H1 (cell line): ENCODE measurements around the gene MED12L. TPM values are rescaled to one million over a fixed set of nuclear protein-coding genes. Genes with fewer than 3 reads are reported as not detected.

Experiments used
- CTCF ChIA-PET: fragments of 300-600 bp; sonication (Branson Sonifier 250); formaldehyde crosslinking; loops from one replicate; lab custom pipeline; 2021; ENCODE audit not compliant: partially characterized antibody; lab: Charles Lee
- POLR2A ChIA-PET: fragments of 300-600 bp; sonication (Branson Sonifier 250); formaldehyde crosslinking; loops from one replicate; lab custom pipeline; 2021; ENCODE audit warnings: inconsistent platforms; ENCODE audit not compliant: partially characterized antibody; lab: Charles Lee
- DNase-seq, 2 experiments: peaks; one replicate each; pipeline versions ENCODE4 v3.0.0 to v3.0.0-alpha.2; 2010 to 2022; ENCODE audit warnings: low spot score in 2 of 2, low read depth in 1 of 2, mixed read lengths in 1 of 2
- FAIRE-seq: peaks from 2 replicates; lab custom pipeline; 2011; peaks lifted over from hg19 to GRCh38; lab: Jason Lieb, UNC
- H2AFZ ChIP-seq: 2 replicates; pipeline ENCODE4 v1.8.1; 2012; ENCODE audit warnings: low read length, inconsistent platforms
- H2AK5ac ChIP-seq: 2 replicates; pipeline ENCODE4 v1.6.1; 2013; ENCODE audit warnings: low read depth, low read length
- H2BK120ac ChIP-seq: replicated peaks from 2 replicates; pipeline ENCODE3; 2013; ENCODE audit warnings: low read depth, low read length, inconsistent platforms
- H2BK12ac ChIP-seq: 2 replicates; pipeline ENCODE4 v1.6.1; 2013; ENCODE audit warnings: low read depth, low read length
- H2BK15ac ChIP-seq: 2 replicates; pipeline ENCODE4 v1.6.1; 2013; ENCODE audit warnings: low read length
- H2BK20ac ChIP-seq: 2 replicates; pipeline ENCODE4 v1.6.1; 2013; ENCODE audit warnings: low read length
- H2BK5ac ChIP-seq: 2 replicates; pipeline ENCODE4 v1.6.1; 2013; ENCODE audit warnings: low read depth, low read length
- H3K14ac ChIP-seq: 2 replicates; pipeline ENCODE4 v1.6.1; 2013; ENCODE audit warnings: inconsistent platforms; ENCODE audit not compliant: insufficient read length
- H3K18ac ChIP-seq: 2 replicates; pipeline ENCODE4 v1.6.1; 2013; ENCODE audit warnings: low read length; ENCODE audit errors: extremely low read depth
- H3K23ac ChIP-seq: 2 replicates; pipeline ENCODE4 v1.6.1; 2013; ENCODE audit warnings: inconsistent platforms; ENCODE audit not compliant: insufficient read length
- H3K23me2 ChIP-seq: 2 replicates; pipeline ENCODE4 v1.6.1; 2013; ENCODE audit warnings: low read depth, low read length
- H3K27ac ChIP-seq: 2 replicates; pipeline ENCODE4 v1.6.1; 2011; ENCODE audit warnings: low read depth, low read length, inconsistent platforms
- H3K27me3 ChIP-seq, 4 experiments: replicated peaks in 1 of 4; 1 replicate in 1 of 4; 2 replicates in 3 of 4; pipeline versions ENCODE4 v1.6.1 to v1.8.1; 2011 to 2013; ENCODE audit warnings: low read length in 3 of 4, mild to moderate bottlenecking in 3 of 4, inconsistent platforms in 2 of 4, mixed read lengths in 2 of 4, moderate library complexity in 1 of 4; ENCODE audit not compliant: control insufficient read depth in 3 of 4, insufficient read depth in 3 of 4; ENCODE audit errors: extremely low read depth in 1 of 4
- H3K36me3 ChIP-seq, 4 experiments: 2 replicates each; pipeline versions ENCODE4 v1.6.1 to v1.8.1; 2011 to 2013; ENCODE audit warnings: mild to moderate bottlenecking in 4 of 4, low read length in 3 of 4, moderate library complexity in 2 of 4, control low read depth in 1 of 4, inconsistent platforms in 1 of 4; ENCODE audit not compliant: insufficient read depth in 4 of 4, control insufficient read depth in 2 of 4
- H3K4ac ChIP-seq: replicated peaks from 2 replicates; pipeline ENCODE3; 2013; ENCODE audit warnings: low read length, low read depth, mixed read lengths, inconsistent platforms; ENCODE audit not compliant: insufficient read length
- H3K4me1 ChIP-seq, 4 experiments: replicated peaks in 1 of 4; 1 replicate in 1 of 4; 2 replicates in 3 of 4; pipeline versions ENCODE4 v1.6.1 to v1.8.1; 2011 to 2013; ENCODE audit warnings: low read length in 3 of 4, inconsistent platforms in 2 of 4, mixed read lengths in 1 of 4; ENCODE audit not compliant: insufficient read depth in 4 of 4, control insufficient read depth in 3 of 4
- H3K4me2 ChIP-seq, 2 experiments: 2 replicates each; pipeline versions ENCODE4 v1.6.1 to v1.8.1; 2011 to 2013; ENCODE audit warnings: low read depth in 2 of 2, low read length in 2 of 2, control low read depth in 1 of 2, inconsistent platforms in 1 of 2, mild to moderate bottlenecking in 1 of 2; ENCODE audit not compliant: insufficient read depth in 1 of 2
- H3K4me3 ChIP-seq, 4 experiments: fragments of 200-600, 300-600 bp in 1 of 4; sonication (generic), shearing (Covaris generic), sonication (Bioruptor Twin) in 1 of 4; 2 replicates each; pipeline versions ENCODE4 v1.5.1 to v1.8.1; 2011 to 2016; ENCODE audit warnings: low read length in 4 of 4, low read depth in 3 of 4, control low read depth in 2 of 4, inconsistent platforms in 2 of 4, mild to moderate bottlenecking in 2 of 4, mixed read lengths in 1 of 4, moderate library complexity in 1 of 4; ENCODE audit not compliant: insufficient read depth in 2 of 4; ENCODE audit errors: extremely low read depth in 1 of 4
- H3K56ac ChIP-seq: replicated peaks from 2 replicates; pipeline ENCODE3; 2013; ENCODE audit warnings: low read depth, mild to moderate bottlenecking, mixed read lengths, low read length, inconsistent platforms; ENCODE audit not compliant: insufficient read length
- H3K79me1 ChIP-seq: 2 replicates; pipeline ENCODE4 v1.6.1; 2013; ENCODE audit warnings: low read depth, low read length, control low read depth
- H3K79me2 ChIP-seq, 2 experiments: 2 replicates each; pipeline versions ENCODE4 v1.6.1 to v1.8.1; 2012 to 2013; ENCODE audit warnings: low read length in 2 of 2, mild to moderate bottlenecking in 2 of 2, inconsistent platforms in 1 of 2; ENCODE audit not compliant: insufficient read depth in 2 of 2, control insufficient read depth in 1 of 2
- H3K9ac ChIP-seq, 4 experiments: replicated peaks in 1 of 4; 1 replicate in 1 of 4; 2 replicates in 3 of 4; pipeline versions ENCODE4 v1.6.1 to v1.8.1; 2011 to 2013; ENCODE audit warnings: low read depth in 3 of 4, low read length in 3 of 4, control low read depth in 2 of 4, mild to moderate bottlenecking in 2 of 4, moderate library complexity in 2 of 4, inconsistent platforms in 1 of 4; ENCODE audit errors: extremely low read depth in 1 of 4
- H3K9me3 ChIP-seq, 2 experiments: 2 replicates each; pipeline versions ENCODE4 v1.6.1 to v1.8.1; 2012 to 2013; ENCODE audit warnings: mild to moderate bottlenecking in 2 of 2, moderate library complexity in 2 of 2, control low read depth in 1 of 2, inconsistent platforms in 1 of 2, low read depth in 1 of 2, low read length in 1 of 2, mixed read lengths in 1 of 2; ENCODE audit not compliant: insufficient read depth in 2 of 2
- H4K20me1 ChIP-seq, 2 experiments: replicated peaks in 1 of 2; 2 replicates each; pipeline versions ENCODE3 to v1.8.1; 2011 to 2013; ENCODE audit warnings: inconsistent platforms in 2 of 2, low read length in 2 of 2, mild to moderate bottlenecking in 1 of 2; ENCODE audit not compliant: insufficient read depth in 2 of 2, control insufficient read depth in 1 of 2
- H4K5ac ChIP-seq: 2 replicates; pipeline ENCODE4 v1.6.1; 2013; ENCODE audit warnings: low read length, low read depth, mixed read lengths, inconsistent platforms; ENCODE audit not compliant: insufficient read length
- H4K8ac ChIP-seq: 2 replicates; pipeline ENCODE4 v1.8.0; 2013; ENCODE audit warnings: mild to moderate bottlenecking, moderate library complexity, low read length, inconsistent platforms; ENCODE audit not compliant: insufficient read depth; ENCODE audit errors: extremely low read depth
- H4K91ac ChIP-seq: replicated peaks from 2 replicates; pipeline ENCODE3; 2013; ENCODE audit warnings: low read length, mixed read lengths, inconsistent platforms; ENCODE audit not compliant: insufficient read length
- ASH2L ChIP-seq: fragments of 200-600, 300-600 bp; sonication (generic); IDR thresholded peaks from one replicate; pipeline ENCODE4 v1.7.1; 2017; ENCODE audit warnings: low read length
- ATF3 ChIP-seq: IDR thresholded peaks from 2 replicates; pipeline ENCODE4 v1.6.1; 2011; ENCODE audit warnings: low read depth, mild to moderate bottlenecking, low read length; ENCODE audit not compliant: insufficient read depth
- EGR1 ChIP-seq: IDR thresholded peaks from 2 replicates; pipeline ENCODE4 v1.6.1; 2011; ENCODE audit warnings: low read depth, low read length, borderline replicate concordance
- FOSL1 ChIP-seq: IDR thresholded peaks from 2 replicates; pipeline ENCODE4 v1.6.1; 2011; ENCODE audit warnings: mild to moderate bottlenecking, low read depth, low read length, moderate library complexity; ENCODE audit not compliant: insufficient read depth
- KDM4A ChIP-seq: IDR thresholded peaks from one replicate; pipeline ENCODE4 v1.7.1; 2012; ENCODE audit warnings: low read depth, mild to moderate bottlenecking, moderate library complexity, low read length, inconsistent platforms; ENCODE audit not compliant: severe bottlenecking
- RAD21 ChIP-seq, 2 experiments: IDR thresholded peaks in 1 of 2; conservative IDR thresholded peaks in 1 of 2; 2 replicates each; pipeline ENCODE4 v1.6.1; 2011; ENCODE audit warnings: low read depth in 2 of 2, low read length in 2 of 2, improper control_type of control experiment in 1 of 2, inconsistent platforms in 1 of 2, mild to moderate bottlenecking in 1 of 2, moderate library complexity in 1 of 2
- SAP30 ChIP-seq: fragments of 300-600 bp; sonication (generic); IDR thresholded peaks from 2 replicates; pipeline ENCODE4 v1.7.1; 2012; ENCODE audit warnings: low read length, moderate library complexity, mild to moderate bottlenecking, inconsistent platforms; ENCODE audit not compliant: insufficient read depth, insufficient replicate concordance
- SP2 ChIP-seq: IDR thresholded peaks from 2 replicates; pipeline ENCODE4 v1.6.1; 2012; ENCODE audit warnings: mild to moderate bottlenecking, low read length, inconsistent platforms
- TCF12 ChIP-seq: IDR thresholded peaks from 2 replicates; pipeline ENCODE4 v1.6.1; 2011; ENCODE audit warnings: low read depth, mild to moderate bottlenecking, low read length
- WGBS, 2 experiments: shearing (Covaris generic) in 1 of 2; methylation state at CpG; one replicate each; pipeline versions ENCODE4 v1.1.6 to v1.1.7; 2013 to 2015; ENCODE audit warnings: low lambda C conversion rate in 2 of 2, mixed read lengths in 2 of 2, inconsistent platforms in 1 of 2, low coverage in 1 of 2, missing lambda C conversion rate in 1 of 2; ENCODE audit not compliant: insufficient replicate concordance in 2 of 2, insufficient coverage in 1 of 2, insufficient read length in 1 of 2; ENCODE audit errors: extremely low coverage in 1 of 2, missing lambda C conversion rate in 1 of 2; 5-methylcytosine and 5-hydroxymethylcytosine counted together
- polyA plus RNA-seq, 7 experiments: library from polyadenylated mRNA; depleted of rRNA in 3 of 7; stranded (reverse) in 5 of 7; unstranded in 2 of 7; fragments of >200 nt in 5 of 7; fragments of 200-250 nt in 2 of 7; gene quantifications; 1 replicate in 5 of 7; 2 replicates in 1 of 7; 4 replicates in 1 of 7; pipeline versions ENCODE4 v1.2.1 to v1.2.3, GENCODE V29; 2011 to 2013; ENCODE audit warnings: missing spikeins in 2 of 7, mixed read lengths in 2 of 7
- total RNA-seq: library from RNA; stranded (reverse); fragmentation: NEBNext Ultra II Directional; extraction: Animal tissue kit (Norgen Biotek cat#: 25700); gene quantifications from 2 replicates; pipeline ENCODE4 v1.2.1, GENCODE V29; 2021

Gene MED12L
- total and polyA plus RNA-seq, 2 of the 8 experiments (the other 6 are each of a cell fraction or from before 2014, with no cell fraction given) = 3.6 to 26.2 TPM

- POLR2A ChIA-PET = no interaction called here
- H2AFZ ChIP-seq = no peak overlapping the region
- no peaks in the 10 kb centered on the region for H3K9me3 ChIP-seq
- H3K9ac ChIP-seq = no peak overlapping the region
- no peak overlapping the region for H3K18ac ChIP-seq
- FAIRE-seq = no peak
- no peak overlapping the region for H3K14ac ChIP-seq
- TF ChIP-seq TCF12 = no peak
- no peak for TF ChIP-seq ATF3
- no peak for TF ChIP-seq EGR1
- TF ChIP-seq RAD21 (IDR thresholded peaks at IDR 0.05 in 1 of 2, conservative IDR thresholded peaks at IDR 0.05 in 1 of 2; ENCODE audit: low read depth in 2 of 2, low read length in 2 of 2) = no peak
- no peak for TF ChIP-seq SAP30
- no peak for TF ChIP-seq FOSL1
- TF ChIP-seq KDM4A = no peak
- no peak for TF ChIP-seq SP2
- no peak for TF ChIP-seq ASH2L
- TF ChIP-seq, all 59 proteins: peak for 0
- Histone ChIP-seq H2BK20ac (no peak overlapping the region), H3K4me2 (no peak overlapping the region), H4K5ac (no peak overlapping the region), H2BK12ac (no peak overlapping the region; the same call in 1 of the 2 replicates), H4K8ac (no peak overlapping the region), H3K36me3 (no peaks in the 10 kb centered on the region), H2AK5ac (no peak overlapping the region), H3K23me2 (no peaks in the 10 kb centered on the region), H3K56ac (no peak overlapping the region), H3K4ac (no peak overlapping the region), H3K27me3 (no peaks in the 10 kb centered on the region), H2BK120ac (no peak overlapping the region), H3K4me1 (peaks cover 0 to 7% (median 2%) of the 10 kb centered on the region in 4 experiments; a peak in 4 of 7 replicates), H4K20me1 (no peaks in the 10 kb centered on the region), H3K79me1 (no peaks in the 10 kb centered on the region; the same call in 1 of the 2 replicates), H2BK15ac (no peak overlapping the region), H4K91ac (no peak overlapping the region), H3K4me3 (no peak overlapping the region), H2BK5ac (no peak overlapping the region), H3K79me2 (no peaks in the 10 kb centered on the region), H3K27ac (no peak overlapping the region), H3K23ac (no peak overlapping the region)
- DNase-seq = no peak
- CTCF ChIA-PET = interaction anchor here (0.7 to 1.6 kb wide), 6 partner anchors 17 to 48 kb away, joined by 3 to 5 read pairs (median 4); no protein-coding TSS in a partner anchor
- WGBS, 2 experiments = 82% methylated on average over 4 of the region's 4 CpGs; no CpG with 5 or more reads in 1 of the 2 experiments
Measured at GRCh38 chr3:151210676-151211381, 125.4 kb downstream of the MED12L start.
